H1 (cell line): ENCODE results near the gene LOC128125822.

Source experiments
- ATF3 ChIP-seq: IDR thresholded peaks from 2 replicates; pipeline ENCODE4 v1.6.1; 2011; ENCODE audit warnings: low read depth, mild to moderate bottlenecking, low read length; ENCODE audit not compliant: insufficient read depth
- CBX5 ChIP-seq: fragments of 300-800, 300-1000 bp; sonication (generic); IDR thresholded peaks from 2 replicates; pipeline ENCODE4 v1.7.1; 2016; ENCODE audit warnings: antibody characterized with exemption, low read length, low read depth
- CEBPB ChIP-seq: IDR thresholded peaks from 2 replicates; pipeline ENCODE4 v1.6.1; 2012; ENCODE audit warnings: low read depth, low read length
- CTCF ChIP-seq, 3 experiments: IDR thresholded peaks; 1 replicate in 2 of 3; 2 replicates in 1 of 3; pipeline versions ENCODE4 v1.5.1 to v1.6.1; 2011; ENCODE audit warnings: low read length in 3 of 3, mild to moderate bottlenecking in 3 of 3, inconsistent platforms in 2 of 3, low read depth in 1 of 3, moderate library complexity in 1 of 3; ENCODE audit not compliant: insufficient read depth in 1 of 3; ENCODE audit errors: control extremely low read depth in 1 of 3
- EP300 ChIP-seq, 2 experiments: IDR thresholded peaks; 1 replicate in 1 of 2; 2 replicates in 1 of 2; pipeline ENCODE4 v1.6.1; 2011 to 2012; ENCODE audit warnings: low read depth in 2 of 2, low read length in 2 of 2, mild to moderate bottlenecking in 2 of 2, borderline replicate concordance in 1 of 2, inconsistent platforms in 1 of 2, moderate library complexity in 1 of 2
- GTF2F1 ChIP-seq: IDR thresholded peaks from 2 replicates; pipeline ENCODE4 v1.6.1; 2012; ENCODE audit warnings: low read depth, low read length, improper control_type of control experiment, borderline replicate concordance
- NRF1 ChIP-seq: IDR thresholded peaks from 2 replicates; pipeline ENCODE4 v1.6.1; 2011; ENCODE audit warnings: mild to moderate bottlenecking, low read depth, low read length, improper control_type of control experiment
- POLR2A ChIP-seq, 2 experiments: IDR thresholded peaks; 1 replicate in 1 of 2; 2 replicates in 1 of 2; pipeline ENCODE4 v1.6.1; 2011; ENCODE audit warnings: low read depth in 2 of 2, low read length in 2 of 2, mild to moderate bottlenecking in 2 of 2; ENCODE audit errors: control extremely low read depth in 1 of 2
- RNF2 ChIP-seq: fragments of 200-900, 300-1000 bp; sonication (generic); IDR thresholded peaks from 2 replicates; pipeline ENCODE4 v1.7.1; 2016; ENCODE audit warnings: borderline replicate concordance, low read depth, mild to moderate bottlenecking, antibody characterized with exemption, low read length; ENCODE audit not compliant: poor library complexity, severe bottlenecking; ENCODE audit errors: missing control alignments
- USF2 ChIP-seq: IDR thresholded peaks from 2 replicates; pipeline ENCODE4 v1.6.1; 2011; ENCODE audit warnings: low read length, improper control_type of control experiment
- YY1 ChIP-seq: IDR thresholded peaks from 2 replicates; pipeline ENCODE4 v1.6.1; 2011; ENCODE audit warnings: low read depth, mild to moderate bottlenecking, low read length
- TF ChIP-seq, protein P1 (sequence below): IDR thresholded peaks from 2 replicates; pipeline ENCODE4 v1.6.1; 2012; ENCODE audit warnings: inconsistent platforms

DNA sequence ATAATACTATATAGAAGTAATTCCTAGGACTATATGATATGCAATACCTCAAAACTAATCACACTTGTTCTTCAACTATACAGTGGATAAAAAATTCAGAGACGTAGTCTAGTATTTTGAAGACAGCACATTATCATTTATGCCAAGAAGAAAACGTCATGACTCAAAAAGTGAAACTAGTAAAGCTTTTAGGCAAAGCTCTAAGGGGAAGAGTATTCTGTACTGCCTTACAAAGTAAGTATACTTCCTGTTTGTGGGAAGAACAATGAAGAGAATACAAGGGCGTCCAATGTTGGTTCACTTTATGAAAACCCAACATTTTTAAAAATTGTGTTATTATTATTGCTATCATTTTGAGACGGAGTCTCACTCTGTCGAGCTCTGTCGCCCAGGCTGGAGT is 27.9 kb downstream of the LOC128125822 start:
- TF ChIP-seq RNF2, result no peak
- TF ChIP-seq, protein P1, sequence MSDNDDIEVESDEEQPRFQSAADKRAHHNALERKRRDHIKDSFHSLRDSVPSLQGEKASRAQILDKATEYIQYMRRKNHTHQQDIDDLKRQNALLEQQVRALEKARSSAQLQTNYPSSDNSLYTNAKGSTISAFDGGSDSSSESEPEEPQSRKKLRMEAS, result no peak
- no peak for TF ChIP-seq YY1
- TF ChIP-seq CTCF (IDR thresholded peaks at IDR 0.05; ENCODE audit: control extremely low read depth in 1 of 3, insufficient read depth in 1 of 3, low read depth in 1 of 3, low read length in 3 of 3), result no peak
- TF ChIP-seq POLR2A (IDR thresholded peaks at IDR 0.05; ENCODE audit: control extremely low read depth in 1 of 2, low read depth in 2 of 2, low read length in 2 of 2), result no peak
- no peak for TF ChIP-seq NRF1
- TF ChIP-seq CEBPB, result no peak
- no peak for TF ChIP-seq GTF2F1
- no peak for TF ChIP-seq ATF3
- TF ChIP-seq CBX5, result no peak
- TF ChIP-seq EP300 (IDR thresholded peaks at IDR 0.05; ENCODE audit: borderline replicate concordance in 1 of 2, low read depth in 2 of 2, low read length in 2 of 2), result no peak
- no peak for TF ChIP-seq USF2
